ENCODE measurements around the gene NONO. TPM values are rescaled to one million over a fixed set of nuclear protein-coding genes. Genes with fewer than 3 reads are reported as not detected.

Gene NONO
- polyA plus RNA-seq, 1 of the 3 experiments (the other 2 are of a cell fraction), result 288 TPM

- H3K79me2 ChIP-seq (ENCODE audit: insufficient read depth), result peaks cover 16% of the 10 kb centered on the region
- WGBS (ENCODE audit: low lambda C conversion rate), result 3% methylated on average over 34 of the region's 35 CpGs
- no peaks in the 10 kb centered on the region for H3K27me3 ChIP-seq (ENCODE audit: insufficient read depth)
- peak overlapping the region; percentile 90 for H3K9ac ChIP-seq
- peaks cover 9 to 12% of the 10 kb centered on the region in 2 experiments; a peak in 2 of 4 replicates for H3K4me1 ChIP-seq (ENCODE audit: control insufficient read depth in 1 of 2, insufficient read depth in 2 of 2, low read depth in 1 of 2, low read length in 1 of 2)
- H3K4me2 ChIP-seq, result peak overlapping the region; percentile 96
- H3F3A ChIP-seq (replicated peaks; ENCODE audit: insufficient read depth), result peaks cover 6% of the 10 kb centered on the region
- DNase-seq, result peak; percentile 84
- peak overlapping the region in 1 of 2 experiments; percentile 79; a peak in 2 of 4 replicates for H3K27ac ChIP-seq (ENCODE audit: low read depth in 2 of 2, low read length in 1 of 2)
- no peaks in the 10 kb centered on the region for H3K9me3 ChIP-seq
- ChIA-PET POLR2A (interaction anchor here (1.0 kb wide), 1 partner anchor 112 kb away, joined by 3 read pairs; the partner anchor contains the start of gene TAF1), CTCF (interaction anchor here (0.6 to 1.7 kb wide), 5 partner anchors 14 to 44 kb away, joined by 3 to 5 read pairs (median 3); no protein-coding TSS in a partner anchor)
- H3K9me2 ChIP-seq, result no peaks in the 10 kb centered on the region
- H3K4me3 ChIP-seq (ENCODE audit: low read depth in 2 of 2, low read length in 1 of 2), result peak overlapping the region; percentile 86 to 87
- TF ChIP-seq MXI1 (IDR thresholded peaks at IDR 0.05; ENCODE audit: low read depth, low read length) (no peak), EP300 (IDR thresholded peaks at IDR 0.05; ENCODE audit: borderline replicate concordance in 1 of 2, low read depth in 1 of 2, low read length in 1 of 2) (no peak), NFIC (IDR thresholded peaks at IDR 0.05; ENCODE audit: borderline replicate concordance) (peak; percentile 77), CTCF (IDR thresholded peaks at IDR 0.05) (peak; percentile 69), SIN3A (IDR thresholded peaks at IDR 0.05; ENCODE audit: borderline replicate concordance, low read depth, low read length) (no peak)
- peak overlapping the region; percentile 94 for H2AFZ ChIP-seq (ENCODE audit: low read depth)
- H4K20me1 ChIP-seq (ENCODE audit: insufficient read depth), result no peaks in the 10 kb centered on the region
- peaks cover 0 to 22% of the 10 kb centered on the region in 2 experiments for H3K36me3 ChIP-seq (replicated peaks in 1 of 2; ENCODE audit: control insufficient read depth in 1 of 2, insufficient read depth in 2 of 2, low read length in 1 of 2)
These were observed 30.0 kb upstream of the NONO start for GRCh38 chrX:71253253-71254091.

GRCh38 chrX:71254092-71254963 lies 29.1 kb upstream of the NONO start, which contains the start of gene ZMYM3:
Gene ZMYM3 (minus strand): TSS chrX:71254140. CDS start chrX:71253255, 885 bp downstream.
- Histone ChIP-seq H3K9me3 (no peaks in the 10 kb centered on the region), H3K4me2 (peak within 1 kb of the TSS; percentile 96), H4K20me1 (ENCODE audit: insufficient read depth) (no peaks in the 10 kb centered on the region), H3K36me3 (replicated peaks in 1 of 2; ENCODE audit: control insufficient read depth in 1 of 2, insufficient read depth in 2 of 2, low read length in 1 of 2) (peaks cover 0 to 14% of the 10 kb centered on the region in 2 experiments), H3K4me3 (ENCODE audit: low read depth in 2 of 2, low read length in 1 of 2) (peak within 1 kb of the TSS; percentile 86 to 87), H3K27ac (ENCODE audit: low read depth in 2 of 2, low read length in 1 of 2) (peak within 1 kb of the TSS; percentile 53 to 81), H3F3A (replicated peaks; ENCODE audit: insufficient read depth) (peaks cover 6% of the 10 kb centered on the region), H2AFZ (ENCODE audit: low read depth) (peak within 1 kb of the TSS; percentile 94), H3K79me2 (ENCODE audit: insufficient read depth) (peaks cover 16% of the 10 kb centered on the region), H3K4me1 (ENCODE audit: control insufficient read depth in 1 of 2, insufficient read depth in 2 of 2, low read depth in 1 of 2, low read length in 1 of 2) (peaks cover 9 to 12% of the 10 kb centered on the region in 2 experiments; a peak in 2 of 4 replicates), H3K9me2 (no peaks in the 10 kb centered on the region), H3K9ac (peak within 1 kb of the TSS; percentile 90), H3K27me3 (ENCODE audit: insufficient read depth) (no peaks in the 10 kb centered on the region)
- peak; percentile 96 for DNase-seq
- WGBS (ENCODE audit: low lambda C conversion rate), result 1% methylated on average over 30 of the region's 54 CpGs
- ChIA-PET CTCF (interaction anchor here (0.6 to 1.7 kb wide), 5 partner anchors 15 to 43 kb away, joined by 3 to 5 read pairs (median 3); no protein-coding TSS in a partner anchor), POLR2A (interaction anchor here (0.9 to 1.6 kb wide), 4 partner anchors 29 to 112 kb away, joined by 3 to 12 read pairs (median 4); partner anchors contain the start of genes NONO and TAF1)
- peak; percentile 48; the same call in 1 of the 2 replicates for TF ChIP-seq USF1 (IDR thresholded peaks at IDR 0.05; ENCODE audit: borderline replicate concordance, low read depth)
- no peak for TF ChIP-seq GATA2 (CRISPR knock-in tag; IDR thresholded peaks at IDR 0.05)
- TF ChIP-seq POLR2AphosphoS5 (IDR thresholded peaks at IDR 0.05; ENCODE audit: low read depth, low read length), result peak; percentile 31; the same call in 1 of the 2 replicates
- TF ChIP-seq JUND (IDR thresholded peaks at IDR 0.05), result 0 out of 2 replicates have a peak, but pooled peaks have one; percentile 5
- TF ChIP-seq TAF1 (IDR thresholded peaks at IDR 0.05; ENCODE audit: borderline replicate concordance, low read depth, low read length), result peak; percentile 51
- TF ChIP-seq RFX5 (IDR thresholded peaks at IDR 0.05; ENCODE audit: low read length), result no peak
- TF ChIP-seq EZH2phosphoT487 (IDR thresholded peaks at IDR 0.05; ENCODE audit: borderline replicate concordance, low read depth), result no peak
- TF ChIP-seq CHD2 (IDR thresholded peaks at IDR 0.05; ENCODE audit: low read length, partially characterized antibody), result peak; percentile 99
- TF ChIP-seq ELF1 (IDR thresholded peaks at IDR 0.05), result no peak
- peak; percentile 91 for TF ChIP-seq PBX3 (IDR thresholded peaks at IDR 0.05)
- peak; percentile 37; the same call in 1 of the 2 replicates for TF ChIP-seq NFIC (IDR thresholded peaks at IDR 0.05; ENCODE audit: borderline replicate concordance)
- peak; percentile 97 for TF ChIP-seq ZBTB33 (IDR thresholded peaks at IDR 0.05; ENCODE audit: borderline replicate concordance, low read depth)
- TF ChIP-seq MAX (IDR thresholded peaks at IDR 0.05; ENCODE audit: low read depth), result peak; percentile 81

Measured in SK-N-SH (cell line).